ENCODE measurements around the gene FITM2. TPM values are rescaled to one million over a fixed set of nuclear protein-coding genes. Genes with fewer than 3 reads are reported as not detected.

The FITM2 gene
- total RNA-seq, result 10 to 100 TPM in 1 of 2 donors, 1 to 10 TPM in 1; 7.0 to 17.1 TPM

GRCh38 chr20:44310664-44311639 lies at the start of gene FITM2:
Gene FITM2, minus strand, starts transcription at chr20:44311202. Its CDS starts 54 bp downstream, at chr20:44311148.
- TF ChIP-seq POLR2A (IDR thresholded peaks at IDR 0.05), result peak in 2 of 3 donors; percentile 62 to 64
- TF ChIP-seq, protein P1, sequence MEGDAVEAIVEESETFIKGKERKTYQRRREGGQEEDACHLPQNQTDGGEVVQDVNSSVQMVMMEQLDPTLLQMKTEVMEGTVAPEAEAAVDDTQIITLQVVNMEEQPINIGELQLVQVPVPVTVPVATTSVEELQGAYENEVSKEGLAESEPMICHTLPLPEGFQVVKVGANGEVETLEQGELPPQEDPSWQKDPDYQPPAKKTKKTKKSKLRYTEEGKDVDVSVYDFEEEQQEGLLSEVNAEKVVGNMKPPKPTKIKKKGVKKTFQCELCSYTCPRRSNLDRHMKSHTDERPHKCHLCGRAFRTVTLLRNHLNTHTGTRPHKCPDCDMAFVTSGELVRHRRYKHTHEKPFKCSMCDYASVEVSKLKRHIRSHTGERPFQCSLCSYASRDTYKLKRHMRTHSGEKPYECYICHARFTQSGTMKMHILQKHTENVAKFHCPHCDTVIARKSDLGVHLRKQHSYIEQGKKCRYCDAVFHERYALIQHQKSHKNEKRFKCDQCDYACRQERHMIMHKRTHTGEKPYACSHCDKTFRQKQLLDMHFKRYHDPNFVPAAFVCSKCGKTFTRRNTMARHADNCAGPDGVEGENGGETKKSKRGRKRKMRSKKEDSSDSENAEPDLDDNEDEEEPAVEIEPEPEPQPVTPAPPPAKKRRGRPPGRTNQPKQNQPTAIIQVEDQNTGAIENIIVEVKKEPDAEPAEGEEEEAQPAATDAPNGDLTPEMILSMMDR (IDR thresholded peaks at IDR 0.05), result peak; percentile 91 to 99 (median 97)
- H3K27me3 ChIP-seq, result no peaks in the 10 kb centered on the region
- H3K36me3 ChIP-seq (replicated peaks in 1 of 2; ENCODE audit: insufficient read depth in 1 of 2, low read depth in 2 of 2), result no peaks in the 10 kb centered on the region
- intact Hi-C loops (cut with DNase I), result no loop called here
- 2 to 16% methylated on average over 5 to 66 of the region's 70 CpGs for WGBS, 2 donors
- DNase-seq, result peak; percentile 99 to 100 (median 99)
- H3K4me3 ChIP-seq, result peak within 1 kb of the TSS; percentile 35 to 96
- H3K27ac ChIP-seq, result peak within 1 kb of the TSS; percentile 53 to 88 (median 69)
- peaks cover 27% of the 10 kb centered on the region for H3K4me1 ChIP-seq
- H3K9me3 ChIP-seq, result no peaks in the 10 kb centered on the region
- ATAC-seq, result peak; percentile 98

DNA sequence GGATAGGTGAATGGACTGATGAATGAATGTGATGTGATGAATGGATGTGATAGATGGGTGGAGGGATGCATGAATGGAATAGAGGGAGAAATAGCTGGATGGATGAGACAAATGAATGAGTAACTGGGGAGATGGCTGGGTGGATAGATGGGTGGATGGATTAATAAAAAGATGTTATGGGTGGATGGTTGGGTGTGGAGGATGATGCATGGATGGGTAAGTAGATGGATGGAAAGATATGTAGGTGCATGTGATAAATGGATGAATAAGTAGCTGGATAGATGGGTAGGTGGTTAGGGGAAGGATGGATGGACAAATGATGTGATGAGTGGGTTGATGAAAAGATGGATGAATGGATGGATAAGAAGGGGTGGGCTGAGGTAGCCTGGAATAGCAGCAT lies 49.2 kb upstream of the FITM2 start:
- H3K4me3 ChIP-seq, result no peak overlapping the region
- H3K4me1 ChIP-seq, result peaks cover 45% of the 10 kb centered on the region
- H3K9me3 ChIP-seq, result no peaks in the 10 kb centered on the region
- no peaks in the 10 kb centered on the region for H3K27me3 ChIP-seq
- no peak for TF ChIP-seq POLR2A (IDR thresholded peaks at IDR 0.05)
- TF ChIP-seq, protein P1 (IDR thresholded peaks at IDR 0.05), result no peak
- DNase-seq, result no peak
- ATAC-seq, result no peak
- intact Hi-C loops (cut with DNase I), result no loop called here
- no peak overlapping the region for H3K27ac ChIP-seq
- no peaks in the 10 kb centered on the region for H3K36me3 ChIP-seq (replicated peaks in 1 of 2; ENCODE audit: insufficient read depth in 1 of 2, low read depth in 2 of 2)

DNA sequence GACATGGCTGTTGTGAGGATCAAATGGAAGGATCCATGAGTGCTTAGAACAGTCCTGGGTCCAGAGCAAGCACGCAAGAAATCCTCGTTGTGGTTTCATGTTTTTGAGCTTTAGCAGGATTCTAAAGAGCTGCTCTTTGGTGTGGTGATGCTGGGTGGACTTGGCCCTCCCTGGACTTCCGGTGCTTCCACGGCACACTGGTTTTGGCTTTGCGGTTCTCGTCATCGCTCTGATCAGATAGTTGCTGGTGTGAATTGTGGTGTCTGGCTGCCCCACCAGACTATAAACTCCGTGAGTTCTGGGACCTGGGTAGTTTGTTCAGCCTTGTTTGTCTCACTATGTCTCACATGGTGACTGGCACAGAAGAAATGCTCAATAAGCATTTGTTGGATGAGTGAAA lies 47.8 kb upstream of the FITM2 start:
- intact Hi-C loops (cut with DNase I), result no loop called here

GRCh38 chr20:44357555-44358125 lies 46.6 kb upstream of the FITM2 start:
- WGBS, 2 donors, result 20 to 29% methylated on average over 4 of the region's 4 CpGs
- Histone ChIP-seq H3K4me3 (no peak overlapping the region), H3K27me3 (no peaks in the 10 kb centered on the region), H3K27ac (peak overlapping the region in 1 of 4 donors; percentile 94), H3K9me3 (no peaks in the 10 kb centered on the region), H3K36me3 (replicated peaks in 1 of 2; ENCODE audit: insufficient read depth in 1 of 2, low read depth in 2 of 2) (no peaks in the 10 kb centered on the region), H3K4me1 (peaks cover 48% of the 10 kb centered on the region)
- intact Hi-C loops (cut with DNase I), result no loop called here
- TF ChIP-seq, protein P1 (IDR thresholded peaks at IDR 0.05), result no peak
- no peak for TF ChIP-seq POLR2A (IDR thresholded peaks at IDR 0.05)
- DNase-seq (peak in 1 of 4 donors; percentile 17), ATAC-seq (no peak)

More for the DNA sequence above, 47.8 kb upstream of the FITM2 start:
- Histone ChIP-seq H3K9me3 (no peaks in the 10 kb centered on the region), H3K4me1 (peaks cover 56% of the 10 kb centered on the region), H3K27ac (no peak overlapping the region), H3K36me3 (replicated peaks in 1 of 2; ENCODE audit: insufficient read depth in 1 of 2, low read depth in 2 of 2) (no peaks in the 10 kb centered on the region), H3K4me3 (no peak overlapping the region), H3K27me3 (no peaks in the 10 kb centered on the region)
- no peak for DNase-seq
- WGBS, 2 donors, result 61 to 67% methylated on average over 8 of the region's 8 CpGs
- ATAC-seq, result no peak
- no peak for TF ChIP-seq POLR2A (IDR thresholded peaks at IDR 0.05)
- TF ChIP-seq, protein P1 (IDR thresholded peaks at IDR 0.05), result no peak
